SKM-1 treated with dmso at 0.1 percent for 144 hours (cell line): Measurements from ENCODE around the gene C6orf89.

Source experiments
- DNase-seq: peaks from one replicate; lab custom pipeline; 2025; ENCODE audit not compliant: unreplicated experiment; lab: John Stamatoyannopoulos, UW

C6orf89 gene

DNA sequence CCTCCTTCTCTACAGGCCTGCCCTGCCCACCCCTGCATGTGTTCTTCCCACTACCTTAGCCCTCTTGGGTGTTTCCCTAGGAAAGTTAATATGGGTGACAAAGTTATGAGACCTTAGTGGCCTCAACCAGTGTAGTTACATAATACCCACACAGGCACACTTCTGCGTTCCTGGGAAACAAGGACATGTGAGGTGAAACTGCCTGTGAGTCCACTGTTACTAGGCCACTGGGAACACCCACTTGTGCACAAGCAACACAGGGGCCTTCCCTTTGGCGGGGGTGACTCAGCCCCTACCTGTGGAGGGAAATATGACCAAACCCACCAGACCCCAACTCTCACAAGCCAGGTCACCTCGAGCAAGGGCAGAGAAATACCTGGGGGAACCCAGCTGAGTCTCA, 81.5 kb downstream of the C6orf89 start:
- DNase-seq = no peak

DNA sequence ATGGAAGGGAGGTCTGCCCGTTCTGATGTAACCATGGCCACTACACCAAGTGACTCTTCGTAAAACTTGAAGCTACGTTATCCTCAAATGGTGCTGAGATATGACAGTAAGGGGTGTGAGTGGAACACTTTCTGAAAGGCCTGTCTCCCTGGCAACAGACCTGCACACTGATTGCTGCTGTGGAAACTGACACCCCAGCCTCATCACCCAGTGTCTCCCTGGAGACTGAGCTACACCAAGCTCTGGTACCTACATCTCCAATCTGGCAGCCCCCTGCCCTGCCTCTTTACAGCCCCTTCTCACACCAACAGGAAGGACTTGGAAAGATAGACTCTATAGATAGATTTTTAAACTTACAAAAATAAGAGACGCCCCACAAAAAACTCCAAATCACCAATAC, 82.0 kb downstream of the C6orf89 start:
- no peak for DNase-seq

DNA sequence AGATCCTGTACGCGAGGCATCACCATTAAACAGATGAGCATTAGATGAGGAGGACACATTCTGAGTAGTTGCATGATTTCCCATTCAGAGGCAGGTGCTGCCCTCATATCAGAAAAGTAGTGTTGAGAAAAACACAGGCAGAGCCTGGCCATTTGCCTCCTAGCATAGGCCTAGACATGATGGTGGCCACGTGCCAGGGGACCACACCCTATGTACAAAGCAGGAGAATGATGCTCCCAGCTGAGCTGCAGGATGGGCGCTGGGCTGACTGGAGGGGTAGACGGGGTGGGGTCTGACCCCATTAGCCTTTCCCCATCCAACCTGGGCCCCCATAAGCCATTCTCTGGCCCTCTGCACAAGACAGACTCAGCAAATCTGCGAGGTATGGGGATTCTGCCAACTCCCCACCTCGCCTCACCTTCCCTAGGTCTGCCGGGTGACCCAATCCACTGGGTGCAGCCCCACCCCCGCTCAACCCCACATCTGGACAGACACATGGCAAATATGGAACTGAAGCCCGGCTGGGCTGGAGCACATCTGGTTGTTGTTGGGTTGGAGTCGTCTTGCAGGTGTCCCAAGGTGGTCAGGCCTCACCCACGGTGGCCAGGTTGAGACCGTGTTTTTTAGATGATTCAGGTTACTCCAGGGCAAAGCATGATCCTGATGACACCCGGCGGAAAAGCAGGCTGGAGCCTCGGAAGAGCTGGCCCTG, 82.7 kb downstream of the C6orf89 start:
- no peak for DNase-seq

DNA sequence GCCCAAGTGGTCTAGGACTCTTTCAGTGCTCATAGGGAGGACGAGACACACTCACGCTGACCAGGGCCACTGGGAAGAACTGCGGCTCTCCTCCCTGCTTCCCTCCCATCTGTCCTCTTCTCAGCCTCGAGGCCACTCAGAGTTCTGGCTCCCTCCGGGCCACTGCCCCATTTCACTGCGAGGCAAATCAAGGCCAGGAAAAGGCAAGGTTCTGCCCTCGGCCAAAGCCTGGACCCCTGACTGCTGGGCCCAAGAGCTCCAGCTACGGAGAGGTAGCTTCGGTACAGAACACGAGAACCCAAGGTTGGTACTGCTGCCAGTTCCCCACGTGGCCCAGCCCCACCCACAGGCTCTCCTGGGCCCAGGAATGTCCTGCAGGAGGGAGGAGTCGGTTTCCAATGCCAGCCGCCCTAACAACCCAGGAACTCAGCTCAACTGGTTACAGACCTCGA, 83.5 kb downstream of the C6orf89 start:
- no peak for DNase-seq

DNA sequence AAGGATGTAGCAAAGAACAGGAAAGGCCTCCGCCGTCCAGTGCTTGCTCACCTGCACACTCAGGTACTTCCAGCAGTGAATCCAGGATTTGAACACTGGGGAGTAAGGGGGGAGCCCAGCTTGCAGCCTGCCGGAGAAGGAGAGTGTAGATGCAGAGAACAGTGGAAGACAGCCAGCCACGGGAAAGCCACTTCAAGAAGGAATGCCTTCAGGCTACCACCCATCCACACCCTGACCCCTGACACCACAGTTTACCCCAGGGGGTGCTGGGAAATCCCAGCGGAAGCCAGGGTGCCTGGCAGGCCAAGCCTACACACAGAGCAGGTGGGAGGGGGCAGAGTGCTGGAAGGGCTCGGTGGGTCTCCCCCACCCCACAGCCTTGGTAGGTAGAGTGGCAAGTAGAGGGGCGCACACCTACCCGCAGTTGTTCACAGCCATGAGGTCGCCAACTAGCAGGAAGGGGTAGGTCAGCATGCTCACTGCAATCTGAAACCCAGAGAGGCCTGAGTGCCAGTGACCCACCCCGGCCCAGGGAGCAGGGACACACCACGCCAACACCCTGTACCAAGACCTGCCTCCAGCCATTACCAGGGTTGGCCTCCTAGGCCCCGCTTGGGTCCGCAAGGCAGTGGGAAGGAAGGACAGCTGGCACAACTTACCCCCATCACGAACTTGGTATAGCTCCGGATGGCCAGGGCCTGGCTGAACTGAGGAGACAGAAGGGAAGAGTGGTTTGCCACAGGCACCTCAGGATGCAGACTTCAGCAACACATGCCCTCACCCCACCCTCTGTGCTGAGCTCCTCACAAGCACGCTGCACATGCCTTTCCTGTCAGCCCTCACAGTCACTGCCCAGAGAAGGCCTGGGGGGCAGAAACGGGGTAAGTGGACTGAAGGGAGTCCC, 84.5 kb downstream of the C6orf89 start:
- DNase-seq = no peak

DNA sequence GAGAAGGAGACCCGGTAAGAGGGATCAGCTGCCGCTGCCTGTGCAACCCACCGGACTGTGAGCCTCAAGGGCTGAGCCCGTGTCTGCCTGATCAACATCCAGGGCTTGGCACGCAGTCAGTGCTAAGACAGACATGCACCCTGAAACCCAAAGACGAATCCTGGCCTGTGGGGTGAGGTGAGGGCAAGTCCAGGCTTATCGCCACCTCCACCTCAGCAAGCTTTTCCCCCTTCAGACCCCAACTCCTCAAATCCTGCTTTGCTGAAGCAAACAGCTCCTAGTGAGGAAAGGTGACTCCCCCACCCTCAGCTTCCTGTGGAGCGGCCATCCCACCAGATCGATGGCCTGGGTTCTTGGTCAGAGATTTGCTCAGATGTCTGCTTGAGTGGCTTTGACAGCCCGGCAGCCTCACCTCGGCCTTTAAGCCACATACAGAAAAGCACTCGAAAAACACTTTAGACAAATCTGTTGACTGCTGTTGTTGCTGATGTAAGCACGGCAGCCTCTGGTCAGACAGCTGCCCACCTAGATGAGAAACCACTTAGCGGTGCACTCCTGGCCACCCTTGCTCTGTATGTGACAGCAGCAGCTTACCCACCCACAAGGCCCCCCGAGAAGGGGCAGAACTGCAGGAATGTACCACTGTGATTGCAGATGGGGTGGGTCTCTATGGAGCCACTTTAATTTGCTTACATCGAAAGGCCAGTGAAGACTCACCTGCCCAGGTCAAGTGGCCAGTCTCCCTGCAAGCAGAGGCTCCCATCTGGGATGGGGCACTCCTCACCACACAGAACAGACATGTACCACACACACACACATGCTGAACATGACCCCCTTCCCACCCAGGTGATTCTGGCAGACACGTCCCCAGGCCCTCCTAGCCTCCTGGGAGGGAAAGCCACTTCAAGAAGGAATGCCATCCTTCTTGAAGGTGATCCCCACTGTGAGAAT, 85.4 kb downstream of the C6orf89 start:
- no peak for DNase-seq

DNA sequence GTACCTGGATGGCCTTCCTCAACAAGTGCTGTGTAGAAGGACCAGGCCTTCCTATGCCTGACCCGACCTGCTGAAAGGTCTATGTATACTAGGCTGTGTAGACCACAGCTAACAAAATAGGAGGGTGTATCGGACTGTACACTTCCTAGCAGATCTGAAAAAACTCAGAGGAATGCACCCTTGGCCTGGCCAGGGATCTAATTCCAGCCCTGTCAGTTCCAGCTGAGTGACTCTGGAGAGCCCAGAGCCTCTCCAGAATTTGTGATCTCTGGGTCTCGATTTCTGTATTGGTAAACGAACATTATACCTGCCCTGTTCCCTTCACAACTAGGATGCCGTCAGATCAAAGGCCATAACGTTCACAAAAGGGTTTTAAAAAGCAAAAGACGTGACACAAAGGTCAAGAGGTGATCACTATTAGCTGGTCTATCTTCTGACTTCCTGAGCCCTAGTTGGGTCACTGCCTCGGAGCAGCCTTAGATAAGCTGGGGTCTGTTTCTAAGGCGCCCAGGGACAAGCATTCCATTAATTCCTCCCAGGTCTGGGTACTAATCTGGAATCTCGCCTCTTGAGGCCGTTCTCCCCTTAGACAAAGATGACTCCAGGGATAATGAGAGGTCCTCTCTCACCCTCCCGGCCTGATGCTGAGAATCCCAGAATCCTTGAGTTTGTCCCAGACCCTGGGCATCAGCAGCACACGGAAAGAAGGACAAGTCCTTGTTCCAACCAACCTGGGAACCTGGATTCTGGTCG, 86.3 kb downstream of the C6orf89 start:
- no peak for DNase-seq

DNA sequence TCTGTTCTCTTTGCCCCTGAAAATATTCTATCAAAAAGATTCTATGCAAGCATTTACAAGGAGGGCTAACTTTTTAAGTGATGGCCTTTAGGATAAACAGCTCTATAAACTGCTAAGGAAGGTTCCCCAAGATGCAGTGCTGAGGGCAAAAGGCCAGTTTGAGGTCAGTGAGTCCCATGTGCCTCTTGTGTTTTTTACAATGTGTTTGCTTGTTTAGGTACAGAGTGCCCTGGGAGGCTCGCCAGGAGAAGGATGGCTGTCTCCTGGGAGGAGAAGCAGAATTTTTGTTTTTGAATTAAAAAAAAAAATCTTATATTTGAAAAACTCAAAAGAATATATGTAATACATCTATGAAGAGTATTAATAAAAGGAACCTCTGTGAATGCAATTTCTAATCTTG, 87.4 kb downstream of the C6orf89 start:
- DNase-seq = no peak

DNA sequence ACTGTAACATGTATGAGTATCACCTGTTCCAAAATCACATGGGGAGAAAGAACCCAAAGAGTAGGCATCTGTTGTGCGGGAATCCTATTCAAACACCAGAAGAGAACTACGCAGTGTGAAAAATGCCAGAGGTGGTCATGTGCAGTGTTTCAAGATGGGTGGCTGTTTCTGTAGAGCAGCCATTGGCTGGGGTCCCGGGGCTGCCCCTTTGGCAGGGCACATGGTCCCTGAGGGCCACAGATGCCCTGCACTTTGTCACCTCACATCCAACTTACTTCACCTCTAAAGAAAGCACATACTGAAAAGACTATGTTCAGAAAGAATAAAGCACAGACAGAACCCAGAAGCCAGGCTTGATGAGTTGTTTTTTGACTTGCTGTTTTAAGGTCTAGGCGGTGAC, 87.9 kb downstream of the C6orf89 start:
- no peak for DNase-seq

DNA sequence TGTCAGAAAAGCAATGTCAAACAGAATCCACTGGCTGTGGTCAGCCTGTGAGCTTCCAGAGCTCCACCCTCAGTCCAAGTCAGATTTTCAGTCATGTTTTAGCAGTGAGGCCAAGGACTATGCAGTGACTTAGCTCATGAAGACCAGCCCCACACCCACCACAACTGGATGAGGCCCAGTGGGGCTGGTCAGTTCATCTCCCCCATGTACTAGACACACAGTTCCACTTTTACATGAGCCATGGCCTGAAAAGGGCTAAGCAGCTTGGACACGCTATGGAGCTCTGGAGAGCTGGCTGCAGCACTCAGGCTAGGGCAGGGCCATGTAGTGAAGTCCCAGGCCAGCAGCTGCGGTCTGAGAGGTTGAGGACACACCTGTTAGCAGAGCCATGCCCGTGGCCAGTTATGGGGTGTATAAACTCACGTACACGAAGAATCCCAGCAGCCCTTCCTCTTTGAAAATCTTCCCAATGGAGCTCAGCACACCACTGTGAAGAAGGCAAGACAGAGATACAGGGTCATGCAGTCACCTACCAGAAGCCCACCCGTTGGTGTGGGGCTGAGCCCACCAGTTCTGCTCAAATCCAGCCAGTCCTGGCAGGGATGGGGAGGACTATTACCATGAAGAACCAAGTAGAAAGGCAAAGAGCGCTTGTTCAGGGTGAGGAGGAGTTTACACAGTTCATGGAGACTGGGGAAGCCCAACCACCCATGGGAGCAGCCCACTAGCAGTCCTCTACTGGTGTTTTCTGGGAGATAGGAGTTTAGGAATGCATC, 89.7 kb downstream of the C6orf89 start:
- no peak for DNase-seq

DNA sequence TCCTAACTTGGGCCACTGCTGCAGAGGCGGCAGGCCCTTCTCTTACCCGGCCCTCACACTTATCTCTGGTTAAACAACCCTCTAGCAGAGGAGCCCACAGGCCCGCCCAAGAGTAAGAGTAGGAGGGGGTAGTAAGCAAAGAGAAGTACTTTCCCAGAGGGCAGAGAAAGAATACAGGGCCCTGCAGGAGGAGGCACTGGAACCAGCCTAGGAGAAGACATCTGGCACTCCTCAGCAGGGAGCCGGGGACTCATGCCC, 90.2 kb downstream of the C6orf89 start:
- no peak for DNase-seq

DNA sequence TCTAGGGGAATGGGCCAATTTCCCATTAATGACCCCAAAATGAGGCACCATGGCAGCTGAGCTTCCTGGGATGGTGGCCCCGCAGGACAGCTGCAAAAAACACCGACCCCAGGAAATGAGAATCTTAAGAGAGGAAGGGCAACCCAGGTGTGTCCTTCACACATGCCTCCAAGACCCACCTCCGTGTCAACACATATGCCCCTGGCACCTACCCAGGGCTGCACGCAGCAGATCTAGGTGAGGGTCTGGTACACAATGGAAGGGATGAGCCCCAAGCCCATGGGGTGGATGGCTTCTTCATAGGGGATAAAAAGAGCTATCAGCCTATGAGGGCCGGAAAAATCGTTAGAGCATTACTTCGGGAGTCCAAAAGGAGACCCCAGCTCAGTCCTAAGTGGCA, 90.8 kb downstream of the C6orf89 start:
- no peak for DNase-seq

DNA sequence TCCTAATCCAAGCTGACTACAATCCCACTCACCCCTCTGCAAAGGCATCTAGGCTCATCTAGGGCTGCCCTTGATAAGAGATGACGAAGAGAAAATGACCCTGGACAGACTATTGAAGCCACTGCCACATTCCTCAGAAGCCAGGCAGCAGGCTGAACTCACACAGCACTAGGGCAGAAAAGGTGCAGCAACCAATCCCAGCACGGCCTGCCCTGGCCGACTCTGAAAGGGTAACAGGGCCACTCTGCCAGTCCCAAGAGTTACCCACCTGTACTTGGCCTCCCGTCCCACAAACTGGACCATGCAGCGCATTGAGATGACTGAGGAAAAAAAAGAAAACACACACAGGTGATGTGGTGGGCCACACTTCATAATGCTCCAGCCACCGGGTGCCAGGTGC, 91.2 kb downstream of the C6orf89 start:
- DNase-seq = no peak

DNA sequence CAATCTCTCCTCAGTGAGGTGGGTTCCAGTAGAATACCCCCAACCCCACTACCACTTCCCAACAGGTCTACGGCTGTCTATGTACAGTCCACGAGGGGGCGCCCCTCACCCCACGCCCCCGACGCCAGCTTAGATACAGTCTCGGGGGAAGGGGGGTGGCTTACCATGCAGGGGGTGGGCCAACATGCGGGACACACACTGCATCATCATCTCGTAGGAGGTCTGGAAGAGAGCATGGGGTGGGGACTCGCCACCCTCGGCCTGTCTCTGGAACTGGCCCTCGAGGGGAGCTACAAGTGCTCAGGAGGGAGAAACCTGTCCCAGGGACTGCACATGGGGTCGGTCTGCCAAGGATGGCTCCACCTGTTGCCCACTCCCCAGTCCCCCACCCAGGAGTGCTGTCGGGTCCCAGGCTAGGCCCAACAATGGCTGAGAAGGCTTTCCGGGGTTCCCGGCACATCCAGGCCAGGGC, 91.8 kb downstream of the C6orf89 start:
- DNase-seq = no peak
